ENCODE results near the gene CDH4. TPM values are rescaled to one million over a fixed set of nuclear protein-coding genes. Genes with fewer than 3 reads are reported as not detected.
A peak's percentile ranks its signal among the peaks of the same experiment; 100 is the strongest.

Gene CDH4
- total and polyA plus RNA-seq, 2 of the 8 experiments (the other 6 are each of a cell fraction or from before 2014, with no cell fraction given), result 4.3 to 7.9 TPM

GRCh38 chr20:61580958-61581824 lies 329.1 kb downstream of the CDH4 start:
- H3K23ac ChIP-seq (ENCODE audit: insufficient read length), result no peak overlapping the region
- H2BK20ac ChIP-seq (ENCODE audit: low read length), result no peak overlapping the region
- H3K14ac ChIP-seq (ENCODE audit: insufficient read length), result no peak overlapping the region
- 0 out of 2 replicates have a peak overlapping the region, but pooled peaks have one; percentile 9 for H2BK5ac ChIP-seq (ENCODE audit: low read depth, low read length)
- ChIA-PET POLR2A (ENCODE audit: partially characterized antibody) (interaction anchor here (1.0 kb wide), 1 partner anchor 145 kb away, joined by 3 read pairs; no protein-coding TSS in a partner anchor), CTCF (ENCODE audit: partially characterized antibody) (interaction anchor here (1.0 kb wide), 1 partner anchor 16 kb away, joined by 3 read pairs; no protein-coding TSS in a partner anchor)
- H3K4ac ChIP-seq (replicated peaks; ENCODE audit: insufficient read length, low read depth, low read length), result no peak overlapping the region
- no peak overlapping the region for H3K4me2 ChIP-seq (ENCODE audit: insufficient read depth in 1 of 2, low read depth in 2 of 2, low read length in 2 of 2)
- H4K8ac ChIP-seq (ENCODE audit: extremely low read depth, insufficient read depth, low read length), result no peak overlapping the region
- 0 out of 2 replicates have a peak overlapping the region, but pooled peaks have one; percentile 46 for H2BK15ac ChIP-seq (ENCODE audit: low read length)
- H3K4me3 ChIP-seq (ENCODE audit: extremely low read depth in 1 of 4, insufficient read depth in 2 of 4, low read depth in 3 of 4, low read length in 4 of 4), result no peak overlapping the region
- H3K18ac ChIP-seq (ENCODE audit: extremely low read depth, low read length), result peak overlapping the region; percentile 60; the same call in 1 of the 2 replicates
- H3K79me1 ChIP-seq (ENCODE audit: low read depth, low read length), result no peaks in the 10 kb centered on the region
- no peak for DNase-seq (ENCODE audit: low read depth in 1 of 2, low spot score in 2 of 2)
- peaks cover 0 to 14% (median under 1%) of the 10 kb centered on the region in 4 experiments; a peak in 2 of 7 replicates for H3K4me1 ChIP-seq (replicated peaks in 1 of 4; ENCODE audit: control insufficient read depth in 3 of 4, insufficient read depth in 4 of 4, low read length in 3 of 4)
- no peak overlapping the region for H3K9ac ChIP-seq (replicated peaks in 1 of 4; ENCODE audit: extremely low read depth in 1 of 4, low read depth in 3 of 4, low read length in 3 of 4)
- no peak overlapping the region for H2BK120ac ChIP-seq (replicated peaks; ENCODE audit: low read depth, low read length)
- H4K5ac ChIP-seq (ENCODE audit: insufficient read length, low read depth, low read length), result no peak overlapping the region
- 92% methylated on average over 15 of the region's 16 CpGs; no CpG with 5 or more reads in 1 of the 2 experiments for WGBS, 2 experiments (ENCODE audit: extremely low coverage in 1 of 2, insufficient coverage in 1 of 2, insufficient read length in 1 of 2, insufficient replicate concordance in 2 of 2, low coverage in 1 of 2, low lambda C conversion rate in 2 of 2, missing lambda C conversion rate in 1 of 2)
- H2AFZ ChIP-seq (ENCODE audit: low read length), result no peak overlapping the region
- H3K36me3 ChIP-seq (ENCODE audit: control insufficient read depth in 2 of 4, insufficient read depth in 4 of 4, low read length in 3 of 4), result no peaks in the 10 kb centered on the region
- no peaks in the 10 kb centered on the region for H3K79me2 ChIP-seq (ENCODE audit: control insufficient read depth in 1 of 2, insufficient read depth in 2 of 2, low read length in 2 of 2)
- H3K27me3 ChIP-seq (replicated peaks in 1 of 4; ENCODE audit: control insufficient read depth in 3 of 4, extremely low read depth in 1 of 4, insufficient read depth in 3 of 4, low read length in 3 of 4), result peaks cover 0 to 11% (median 4%) of the 10 kb centered on the region in 4 experiments; a peak in 3 of 7 replicates
- H3K27ac ChIP-seq (ENCODE audit: low read depth, low read length), result no peak overlapping the region
- FAIRE-seq, result no peak
- peaks cover 0 to 3% of the 10 kb centered on the region in 2 experiments for H4K20me1 ChIP-seq (replicated peaks in 1 of 2; ENCODE audit: control insufficient read depth in 1 of 2, insufficient read depth in 2 of 2, low read length in 2 of 2)
- peak overlapping the region; percentile 60; the same call in 1 of the 2 replicates for H2BK12ac ChIP-seq (ENCODE audit: low read depth, low read length)
- peaks cover 10% of the 10 kb centered on the region; the same call in 1 of the 2 replicates for H3K23me2 ChIP-seq (ENCODE audit: low read depth, low read length)
- no peak overlapping the region for H4K91ac ChIP-seq (replicated peaks; ENCODE audit: insufficient read length, low read length)
- H3K56ac ChIP-seq (replicated peaks; ENCODE audit: insufficient read length, low read depth, low read length), result no peak overlapping the region
- no peaks in the 10 kb centered on the region; a peak in 1 of 4 replicates for H3K9me3 ChIP-seq (ENCODE audit: insufficient read depth in 2 of 2, low read depth in 1 of 2, low read length in 1 of 2)
- no peak overlapping the region for H2AK5ac ChIP-seq (ENCODE audit: low read depth, low read length)
- TF ChIP-seq E2F6 (IDR thresholded peaks at IDR 0.05) (no peak), SAP30 (IDR thresholded peaks at IDR 0.05; ENCODE audit: insufficient read depth, insufficient replicate concordance, low read length) (no peak), SIRT6 (IDR thresholded peaks at IDR 0.05; ENCODE audit: low read length) (no peak), BRCA1 (IDR thresholded peaks at IDR 0.05; ENCODE audit: low read depth, low read length) (no peak), SIN3A (conservative IDR thresholded peaks at IDR 0.05 in 1 of 2, IDR thresholded peaks at IDR 0.05 in 1 of 2; ENCODE audit: low read depth in 1 of 2, low read length in 2 of 2) (no peak), BCL11A (IDR thresholded peaks at IDR 0.05; ENCODE audit: low read depth in 2 of 2, low read length in 2 of 2) (no peak), CTBP2 (IDR thresholded peaks at IDR 0.05; ENCODE audit: borderline replicate concordance, insufficient read depth, insufficient read length, low read length) (no peak), NRF1 (IDR thresholded peaks at IDR 0.05; ENCODE audit: low read depth, low read length) (no peak), ATF3 (IDR thresholded peaks at IDR 0.05; ENCODE audit: insufficient read depth, low read depth, low read length) (no peak)

All from H1 (cell line).